K562 (cell line): ENCODE measurements around the gene PGAP2. TPM values are rescaled to one million over a fixed set of nuclear protein-coding genes. Genes with fewer than 3 reads are reported as not detected.

Experiments used
- ATAC-seq: fragments of 200-7000 bp; cut with Tn5 transposase; 3 replicates; pipeline ENCODE4 v1.9.1; 2020; ENCODE audit warnings: moderate library complexity
- BruUV-seq: library from RNA; stranded (reverse); fragments of 400-500 nt; replicated peaks from 2 replicates; lab custom pipeline; 2021; lab: Mats Ljungman, UMichigan
- CTCF ChIA-PET: fragments of 300-600 bp; formaldehyde crosslinking; extraction: SDS; loops from one replicate; lab custom pipeline; 2021; ENCODE audit warnings: low intra/inter-chr PET ratio; lab: Yijun Ruan, JAX
- POLR2A ChIA-PET: fragments of 300-600, 350-650 bp; sonication (Branson Sonifier 250); formaldehyde crosslinking; extraction: SDS; loops from one replicate; lab custom pipeline; 2021; ENCODE audit warnings: antibody characterized with exemption, inconsistent platforms; lab: Yijun Ruan, JAX
- DNase-seq, 4 experiments: peaks; one replicate each; pipeline versions ENCODE4 v3.0.0 to v3.0.0-alpha.2; 2011 to 2018; ENCODE audit warnings: low spot score in 3 of 4, mixed read lengths in 3 of 4; ENCODE audit errors: extremely low read depth in 1 of 4
- FAIRE-seq: peaks from 2 replicates; lab custom pipeline; 2011; peaks lifted over from hg19 to GRCh38; lab: Jason Lieb, UNC
- H2AFZ ChIP-seq: 2 replicates; pipeline ENCODE4 v1.6.0; 2011; ENCODE audit warnings: low read depth, low read length, control low read depth, inconsistent platforms
- H3K27ac ChIP-seq: fragments of 200-600 bp; 3 replicates; pipeline ENCODE4 v1.8.0; 2011; ENCODE audit warnings: low read depth, mild to moderate bottlenecking, control low read depth, inconsistent platforms, low read length, moderate library complexity, mixed read lengths; ENCODE audit errors: extremely low read depth
- H3K27me3 ChIP-seq, 2 experiments: fragments of 300-600 bp in 1 of 2; 2 replicates in 1 of 2; 3 replicates in 1 of 2; pipeline versions ENCODE4 v1.6.0 to v1.8.0; 2011; ENCODE audit warnings: inconsistent platforms in 2 of 2, low read length in 2 of 2, mild to moderate bottlenecking in 1 of 2, mixed read lengths in 1 of 2, moderate library complexity in 1 of 2; ENCODE audit not compliant: control insufficient read depth in 2 of 2, insufficient read depth in 2 of 2
- H3K36me3 ChIP-seq: fragments of 300-600 bp; 3 replicates; pipeline ENCODE4 v1.8.0; 2011; ENCODE audit warnings: mild to moderate bottlenecking, low read length, inconsistent platforms; ENCODE audit not compliant: control insufficient read depth, insufficient read depth
- H3K4me1 ChIP-seq, 2 experiments: fragments of 200-600 bp in 1 of 2; replicated peaks in 1 of 2; 2 replicates in 1 of 2; 3 replicates in 1 of 2; pipeline versions ENCODE4 v1.5.1 to v1.8.0; 2011; ENCODE audit warnings: inconsistent platforms in 2 of 2, low read length in 2 of 2, mild to moderate bottlenecking in 1 of 2, mixed read lengths in 1 of 2, moderate library complexity in 1 of 2; ENCODE audit not compliant: control insufficient read depth in 2 of 2, insufficient read depth in 2 of 2
- H3K4me2 ChIP-seq: 2 replicates; pipeline ENCODE4 v1.6.1; 2011; ENCODE audit warnings: low read length, control low read depth, inconsistent platforms, mixed read lengths; ENCODE audit not compliant: insufficient read depth
- H3K4me3 ChIP-seq: fragments of 200-600 bp; sonication (generic), shearing (Covaris generic); 2 replicates; pipeline ENCODE4 v1.5.1; 2016; ENCODE audit warnings: control low read depth, inconsistent platforms
- H3K79me2 ChIP-seq: fragments of 200-600 bp; 3 replicates; pipeline ENCODE4 v1.8.0; 2011; ENCODE audit warnings: low read length, inconsistent platforms; ENCODE audit not compliant: control insufficient read depth, insufficient read depth
- H3K9ac ChIP-seq, 2 experiments: 2 replicates each; pipeline versions ENCODE4 v1.6.0 to v1.6.1; 2011; ENCODE audit warnings: low read depth in 2 of 2, low read length in 2 of 2, control low read depth in 1 of 2, inconsistent platforms in 1 of 2, mild to moderate bottlenecking in 1 of 2, mixed read lengths in 1 of 2; ENCODE audit not compliant: insufficient read depth in 1 of 2
- H3K9me1 ChIP-seq: one replicate; pipeline ENCODE4 v1.6.0; 2011; ENCODE audit warnings: inconsistent platforms, mild to moderate bottlenecking, low read length, moderate library complexity; ENCODE audit not compliant: control insufficient read depth, insufficient read depth
- H3K9me3 ChIP-seq: replicated peaks from 2 replicates; pipeline ENCODE4 v1.5.1; 2011; ENCODE audit warnings: low read depth, low read length, inconsistent platforms; ENCODE audit not compliant: control insufficient read depth, insufficient read depth
- H4K20me1 ChIP-seq: replicated peaks from 2 replicates; pipeline ENCODE4 v1.6.1; 2011; ENCODE audit warnings: low read length, inconsistent platforms, mixed read lengths; ENCODE audit not compliant: control insufficient read depth, insufficient read depth
- NELFE ChIP-seq: IDR thresholded peaks from 2 replicates; pipeline ENCODE4 v1.6.1; 2011; ENCODE audit warnings: mild to moderate bottlenecking; ENCODE audit not compliant: insufficient read depth, insufficient read length
- NFE2 ChIP-seq: IDR thresholded peaks from 2 replicates; pipeline ENCODE4 v1.6.1; 2014; ENCODE audit warnings: antibody characterized with exemption, low read depth
- WGBS: fragments of 100-300 bp; shearing (Covaris generic); methylation state at CpG from one replicate; pipeline ENCODE4 v1.1.6; 2016; ENCODE audit warnings: low coverage, mixed read lengths; ENCODE audit not compliant: insufficient coverage; ENCODE audit errors: missing lambda C conversion rate; 5-methylcytosine and 5-hydroxymethylcytosine counted together
- in situ Hi-C: fragments of 300-500 bp; cut with MboI; formaldehyde crosslinking; loops from 4 replicates; pipeline ENCODE4 v1.15.0; 2018; ENCODE audit warnings: inconsistent platforms, mixed read lengths
- intact Hi-C: fragments of 100-400 bp; cut with micrococcal nuclease; formaldehyde crosslinking; loops from 2 replicates; pipeline ENCODE4 v1.14.2; 2022
- polyA plus RNA-seq, 8 experiments: library from polyadenylated mRNA; depleted of rRNA in 4 of 8; stranded (reverse) in 5 of 8; unstranded in 3 of 8; fragments of >200 nt; fragmentation: Nextera tagmentation in 2 of 8; fragmentation: Illumina TruSeq in 1 of 8; extraction: Ambion mirVana in 2 of 8; extraction: Trizol in 1 of 8; gene quantifications; 2 replicates each; pipeline versions ENCODE4 v1.2.1 to v1.2.3, GENCODE V29; 2011 to 2014; ENCODE audit warnings: inconsistent platforms in 1 of 8, missing spikeins in 1 of 8
- total RNA-seq, 7 experiments: library from RNA; depleted of rRNA in 6 of 7; stranded (reverse); fragments of >200 nt in 6 of 7; fragmentation: Illumina TruSeq in 2 of 7; extraction: Trizol in 2 of 7; gene quantifications; 2 replicates each; pipeline versions ENCODE4 v1.2.1 to v1.2.3, GENCODE V29; 2011 to 2021; ENCODE audit warnings: low replicate concordance in 1 of 7

PGAP2 gene
- total and polyA plus RNA-seq, 9 of the 15 experiments (the other 6 are each of a cell fraction or from before 2014, with no cell fraction given) = 17.9 to 47.2 (median 33.7) TPM

- Histone ChIP-seq H3K36me3 (no peaks in the 10 kb centered on the region), H2AFZ (peak overlapping the region; percentile 36; the same call in 1 of the 2 replicates), H3K4me3 (no peak overlapping the region), H3K9ac (no peak overlapping the region), H3K27ac (no peak overlapping the region), H4K20me1 (no peaks in the 10 kb centered on the region), H3K4me2 (no peak overlapping the region; the same call in 1 of the 2 replicates), H3K27me3 (no peaks in the 10 kb centered on the region), H3K4me1 (peaks cover 8 to 13% of the 10 kb centered on the region in 2 experiments), H3K9me3 (no peaks in the 10 kb centered on the region), H3K9me1 (no peaks in the 10 kb centered on the region), H3K79me2 (peaks cover 5% of the 10 kb centered on the region)
- TF ChIP-seq NFE2 (0 out of 2 replicates have a peak, but pooled peaks have one; percentile 5), NELFE (no peak)
- in situ Hi-C loops (loop anchor here (25.0 kb wide), 1 partner anchor 340 kb away; no protein-coding TSS in a partner anchor), intact Hi-C loops (no loop called here)
- DNase-seq (no peak), ATAC-seq (no peak), FAIRE-seq (no peak)
- no TSS peak for BruUV-seq
- WGBS = 41% methylated on average over 4 of the region's 4 CpGs
- ChIA-PET POLR2A (interaction anchor here (0.8 kb wide), 1 partner anchor 23 kb away, joined by 3 read pairs; no protein-coding TSS in a partner anchor), CTCF (no interaction called here)
Measured at GRCh38 chr11:3802011-3802790, 6.2 kb upstream of the PGAP2 start.
